Activated CD8-positive, alpha-beta memory T cell treated with anti-CD3 and anti-CD28 coated beads, Interleukin-2, amount 10 ng/mL, durations not matched to agents 7 days and 5 days (primary cell): Measurements from ENCODE around the gene ANKS6. TPM values are rescaled to one million over a fixed set of nuclear protein-coding genes. Genes with fewer than 3 reads are reported as not detected.

Experiments used
- ATAC-seq: fragments of 150-1000 bp; cut with Tn5 transposase; one replicate; pipeline ENCODE4 v1.10.0; 2021; ENCODE audit warnings: moderate library complexity
- CTCF ChIA-PET: fragments of 350-600 bp; sonication (Branson Sonifier 250); formaldehyde crosslinking; loops from one replicate; lab custom pipeline; 2021; ENCODE audit warnings: antibody characterized with exemption; lab: Charles Lee
- DNase-seq: peaks from one replicate; pipeline ENCODE4 v3.0.0-alpha.2; 2020
- H3K27ac Mint-ChIP-seq: one replicate; pipeline ENCODE4 v1.8.0; 2021; ENCODE audit warnings: mild to moderate bottlenecking, mixed read lengths
- H3K27me3 Mint-ChIP-seq: one replicate; pipeline ENCODE4 v1.8.0; 2021; ENCODE audit warnings: mixed read lengths
- H3K36me3 Mint-ChIP-seq: one replicate; pipeline ENCODE4 v1.8.0; 2021; ENCODE audit warnings: mild to moderate bottlenecking, mixed read lengths
- H3K4me1 Mint-ChIP-seq: one replicate; pipeline ENCODE4 v1.8.0; 2021; ENCODE audit warnings: mixed read lengths
- H3K4me3 Mint-ChIP-seq: one replicate; pipeline ENCODE4 v1.8.0; 2021; ENCODE audit warnings: mild to moderate bottlenecking, moderate library complexity, mixed read lengths
- H3K9me3 Mint-ChIP-seq: one replicate; pipeline ENCODE4 v1.8.0; 2022; ENCODE audit warnings: low read depth, mixed read lengths
- total RNA-seq, 2 experiments: library from RNA; stranded (reverse); gene quantifications; one replicate each; pipeline ENCODE4 v1.2.3, GENCODE V29; 2021

Gene ANKS6
- total RNA-seq: 1 to 10 TPM; 6.5 to 9.2 TPM

DNA sequence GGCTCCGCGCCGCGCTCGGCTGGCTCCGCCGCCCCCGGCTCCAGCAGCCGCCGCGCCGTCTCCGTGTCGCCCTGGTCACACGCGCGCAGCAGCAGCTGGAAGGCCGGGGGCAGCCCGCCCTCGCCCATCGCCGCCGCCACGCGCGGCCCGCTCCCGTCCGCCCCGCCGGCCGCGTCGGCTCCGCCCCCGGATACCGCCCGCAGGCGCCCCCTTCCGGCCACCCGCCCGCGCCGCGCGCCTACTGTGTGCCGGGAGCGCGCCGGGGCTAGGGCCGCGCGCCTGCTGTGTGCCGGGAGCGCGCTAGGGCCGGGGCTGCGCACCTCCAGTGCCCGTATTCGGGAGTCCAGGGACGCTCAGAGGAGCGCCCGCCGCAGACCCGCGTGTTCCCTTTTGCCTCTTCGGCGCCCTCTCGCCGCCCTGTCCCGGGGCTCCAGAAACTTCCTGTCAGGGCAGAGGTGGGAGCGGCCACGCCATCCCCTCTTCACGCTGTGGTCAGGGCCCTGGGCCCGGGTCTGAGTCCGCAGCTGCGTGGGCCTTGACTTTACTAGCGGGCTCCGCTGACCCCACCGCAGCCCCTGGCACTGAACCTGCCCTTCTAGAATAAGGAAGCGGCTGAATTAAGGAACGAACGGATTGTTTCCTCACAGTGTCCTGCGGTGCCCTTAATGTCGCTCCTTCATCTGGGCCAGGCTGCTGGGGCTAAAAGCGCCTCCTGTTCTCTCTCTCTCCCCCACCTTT lies at the start of gene ANKS6:
Gene ANKS6 (minus strand): TSS at position 192 of the 738 bp plus-strand sequence. CDS start 64 bp downstream, at position 128.
- peak; percentile 92 for ATAC-seq
- peak within 1 kb of the TSS; percentile 73 for H3K4me3 Mint-ChIP-seq
- H3K27ac Mint-ChIP-seq: peak within 1 kb of the TSS; percentile 55
- peaks cover 14% of the 10 kb centered on the region for H3K27me3 Mint-ChIP-seq
- H3K36me3 Mint-ChIP-seq: peaks cover 10% of the 10 kb centered on the region
- DNase-seq: peak; percentile 80
- H3K4me1 Mint-ChIP-seq: peaks cover 14% of the 10 kb centered on the region
- CTCF ChIA-PET: interaction anchor here (0.9 to 4.2 kb wide), 4 partner anchors 11 to 469 kb away, joined by 3 to 33 read pairs (median 4); partner anchors contain the start of gene GALNT12
- H3K9me3 Mint-ChIP-seq: peaks cover 5% of the 10 kb centered on the region

DNA sequence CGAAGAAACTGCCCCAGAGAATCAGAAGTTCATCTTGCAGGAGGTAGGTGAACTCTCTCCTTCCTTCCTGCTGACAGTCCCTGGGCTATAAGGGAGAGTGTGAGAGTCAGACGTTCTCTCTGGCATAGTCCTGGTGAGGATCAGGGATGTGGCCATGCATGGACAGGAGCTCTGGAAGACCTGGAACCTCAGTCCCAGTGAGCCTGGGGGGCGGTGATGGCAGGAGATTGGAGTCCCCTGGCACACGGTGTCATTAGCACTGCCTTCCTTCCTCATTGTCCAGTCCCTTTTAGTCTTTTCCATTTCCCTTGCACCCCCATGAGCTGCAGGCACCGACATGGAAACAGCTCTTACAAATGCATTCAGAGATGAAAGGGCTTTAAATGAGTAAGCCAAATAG lies 49.7 kb upstream of the ANKS6 start:
- Mint-ChIP-seq H3K9me3 (no peaks in the 10 kb centered on the region), H3K36me3 (no peaks in the 10 kb centered on the region), H3K4me1 (peaks cover under 1% of the 10 kb centered on the region), H3K4me3 (no peak overlapping the region), H3K27ac (no peak overlapping the region), H3K27me3 (no peaks in the 10 kb centered on the region)
- ATAC-seq: no peak
- CTCF ChIA-PET: interaction anchor here (5.8 kb wide), 1 partner anchor 152 kb away, joined by 52 read pairs; no protein-coding TSS in a partner anchor
- no peak for DNase-seq

DNA sequence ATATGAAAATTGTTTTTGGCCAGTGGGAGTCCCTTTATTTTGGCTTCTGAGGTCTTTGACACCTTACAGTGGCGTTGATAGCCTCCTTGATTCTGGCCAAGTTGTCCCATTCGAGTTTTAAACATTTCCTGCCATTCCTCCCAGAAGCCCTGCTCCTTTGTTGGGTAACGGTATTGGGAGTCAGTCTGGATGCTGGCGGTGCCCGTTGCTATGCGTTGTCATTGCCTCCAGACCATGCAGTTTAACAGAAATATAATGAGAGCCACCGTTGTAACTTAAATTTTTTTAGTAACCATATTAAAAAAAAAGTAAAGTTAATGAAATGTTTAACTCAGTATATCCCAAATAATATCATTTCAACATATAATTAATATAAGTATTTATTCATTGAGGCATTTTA lies 46.2 kb upstream of the ANKS6 start:
- H3K9me3 Mint-ChIP-seq: no peaks in the 10 kb centered on the region
- CTCF ChIA-PET: interaction anchor here (1.1 kb wide), 1 partner anchor 156 kb away, joined by 3 read pairs; no protein-coding TSS in a partner anchor
- H3K36me3 Mint-ChIP-seq: no peaks in the 10 kb centered on the region
- H3K4me1 Mint-ChIP-seq: no peaks in the 10 kb centered on the region
- no peak for ATAC-seq
- DNase-seq: no peak
- no peak overlapping the region for H3K27ac Mint-ChIP-seq
- no peaks in the 10 kb centered on the region for H3K27me3 Mint-ChIP-seq
- no peak overlapping the region for H3K4me3 Mint-ChIP-seq

DNA sequence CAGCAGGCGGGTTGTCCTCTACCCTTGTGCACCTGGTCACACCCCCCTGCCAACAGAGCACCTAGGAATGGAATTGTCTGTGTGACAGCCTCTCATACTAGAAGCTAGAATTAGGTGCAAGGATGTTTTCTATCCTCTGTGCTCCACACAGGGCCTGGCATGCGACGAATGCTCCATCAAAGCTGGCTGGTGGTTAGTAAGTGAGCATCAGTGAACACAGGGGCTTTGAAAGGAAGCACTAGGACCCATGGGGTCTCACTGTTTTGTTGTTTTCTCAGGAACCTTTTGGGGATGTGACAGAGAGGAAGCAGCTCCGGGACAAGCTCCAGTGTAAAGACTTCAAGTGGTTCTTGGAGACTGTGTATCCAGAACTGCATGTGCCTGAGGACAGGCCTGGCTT lies 43.4 kb upstream of the ANKS6 start:
- Mint-ChIP-seq H3K4me3 (no peak overlapping the region), H3K27me3 (no peaks in the 10 kb centered on the region)

DNA sequence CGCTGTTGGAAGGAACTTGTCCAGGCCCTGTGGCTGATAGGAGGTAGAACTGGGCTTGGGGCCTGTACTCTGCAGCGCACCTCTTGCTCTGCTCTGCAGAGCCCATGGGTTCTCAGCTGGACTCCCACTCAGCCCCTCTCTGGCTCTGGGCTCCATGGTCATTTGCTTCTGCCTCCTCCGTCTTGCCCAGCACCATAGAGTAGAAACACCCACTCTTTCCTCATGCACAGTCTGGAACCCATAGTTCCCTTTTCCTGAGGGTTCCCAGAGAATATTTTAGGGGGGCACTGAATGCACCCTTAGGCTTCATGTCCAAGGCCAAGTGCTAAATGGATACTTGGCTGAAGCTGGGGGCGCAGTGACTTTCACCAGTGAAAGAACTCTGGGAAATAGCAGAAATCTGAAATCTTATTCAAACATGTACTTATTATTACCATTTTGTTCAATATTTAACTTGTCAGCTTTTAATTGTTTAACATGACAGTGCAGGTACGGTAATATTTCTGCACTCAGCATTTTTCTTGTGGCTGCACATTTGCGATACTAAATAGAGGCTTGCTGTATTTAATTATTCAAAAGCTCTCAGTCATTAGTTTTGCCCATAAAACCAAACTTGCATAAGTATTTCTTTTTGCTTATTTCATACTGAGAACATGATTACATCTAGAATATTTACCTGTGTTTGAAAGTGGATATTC lies 42.7 kb upstream of the ANKS6 start:
- no peaks in the 10 kb centered on the region for H3K4me1 Mint-ChIP-seq
- no peaks in the 10 kb centered on the region for H3K9me3 Mint-ChIP-seq
- no peaks in the 10 kb centered on the region for H3K36me3 Mint-ChIP-seq
- H3K27ac Mint-ChIP-seq: no peak overlapping the region
- CTCF ChIA-PET: interaction anchor here (2.1 kb wide), 1 partner anchor 10 kb away, joined by 7 read pairs; no protein-coding TSS in a partner anchor
- H3K4me3 Mint-ChIP-seq: no peak overlapping the region
- H3K27me3 Mint-ChIP-seq: no peaks in the 10 kb centered on the region
- DNase-seq (no peak), ATAC-seq (no peak)

More for the DNA sequence above, 43.4 kb upstream of the ANKS6 start:
- Mint-ChIP-seq H3K4me1 (no peaks in the 10 kb centered on the region), H3K9me3 (no peaks in the 10 kb centered on the region), H3K36me3 (no peaks in the 10 kb centered on the region), H3K27ac (no peak overlapping the region)
- DNase-seq (no peak), ATAC-seq (no peak)
- CTCF ChIA-PET: interaction anchor here (2.1 kb wide), 1 partner anchor 9 kb away, joined by 7 read pairs; no protein-coding TSS in a partner anchor

DNA sequence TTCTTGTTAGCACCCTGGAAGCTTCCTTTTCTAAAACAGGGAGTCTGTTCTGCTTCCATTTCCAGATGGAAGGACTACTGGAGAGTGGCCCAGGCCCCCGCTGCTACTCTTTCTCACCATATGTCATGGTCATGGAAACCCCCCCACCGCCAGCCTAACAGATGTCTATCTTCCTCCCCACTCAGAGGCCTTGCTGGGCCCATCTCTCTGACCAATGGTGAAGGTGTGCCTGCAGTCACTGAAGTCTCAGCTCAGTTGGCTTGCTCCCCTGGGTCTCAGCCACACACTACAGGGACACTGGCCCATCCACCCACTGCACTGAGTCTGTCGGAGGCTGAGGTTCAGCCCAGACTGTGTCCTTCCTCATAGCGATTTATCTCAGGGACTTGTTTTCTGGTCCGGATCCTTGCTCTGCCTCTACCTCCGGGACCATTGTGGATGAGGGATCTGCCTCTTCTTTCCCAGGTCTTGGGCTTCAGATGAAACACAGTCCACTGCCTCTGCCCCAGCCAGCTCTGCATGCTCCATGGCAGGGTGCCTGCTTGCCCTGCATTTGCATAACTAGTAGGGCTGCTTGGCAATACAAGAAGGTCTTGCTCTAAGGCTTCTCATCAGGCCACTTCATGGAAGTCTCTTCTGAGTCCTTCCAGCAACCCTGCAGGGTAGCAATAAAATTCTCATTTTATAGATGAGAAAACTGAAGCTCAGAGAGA lies 42.0 kb upstream of the ANKS6 start:
- ATAC-seq (no peak), DNase-seq (no peak)
- Mint-ChIP-seq H3K4me1 (no peaks in the 10 kb centered on the region), H3K27ac (no peak overlapping the region), H3K4me3 (no peak overlapping the region), H3K36me3 (no peaks in the 10 kb centered on the region), H3K27me3 (no peaks in the 10 kb centered on the region), H3K9me3 (no peaks in the 10 kb centered on the region)
- CTCF ChIA-PET: interaction anchor here (1.6 to 2.1 kb wide), 2 partner anchors 10 kb away, joined by 7 to 14 read pairs; no protein-coding TSS in a partner anchor

DNA sequence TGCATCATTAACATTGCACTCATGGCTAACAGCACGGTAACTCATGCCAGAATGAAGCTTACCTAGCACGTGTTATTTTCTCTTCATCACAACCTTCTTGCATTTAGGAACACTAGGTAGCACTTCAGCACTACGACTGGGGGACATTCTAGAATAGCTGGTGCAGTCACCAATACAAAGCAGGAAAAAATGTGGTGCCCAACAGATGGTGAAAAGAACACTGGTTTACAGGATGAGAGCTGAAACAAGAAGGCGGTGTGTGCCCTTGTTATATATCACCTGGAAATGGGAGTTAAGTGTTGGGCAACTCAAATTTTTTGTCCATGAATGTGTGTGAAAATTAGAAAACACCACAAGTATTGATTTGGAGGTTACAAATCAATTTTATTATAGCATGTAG lies 41.2 kb upstream of the ANKS6 start:
- no peak for ATAC-seq
- Mint-ChIP-seq H3K4me1 (no peaks in the 10 kb centered on the region), H3K9me3 (no peaks in the 10 kb centered on the region), H3K36me3 (peaks cover under 1% of the 10 kb centered on the region), H3K27me3 (no peaks in the 10 kb centered on the region), H3K27ac (no peak overlapping the region), H3K4me3 (no peak overlapping the region)
- CTCF ChIA-PET: interaction anchor here (1.6 kb wide), 1 partner anchor 11 kb away, joined by 14 read pairs; no protein-coding TSS in a partner anchor
- DNase-seq: no peak

DNA sequence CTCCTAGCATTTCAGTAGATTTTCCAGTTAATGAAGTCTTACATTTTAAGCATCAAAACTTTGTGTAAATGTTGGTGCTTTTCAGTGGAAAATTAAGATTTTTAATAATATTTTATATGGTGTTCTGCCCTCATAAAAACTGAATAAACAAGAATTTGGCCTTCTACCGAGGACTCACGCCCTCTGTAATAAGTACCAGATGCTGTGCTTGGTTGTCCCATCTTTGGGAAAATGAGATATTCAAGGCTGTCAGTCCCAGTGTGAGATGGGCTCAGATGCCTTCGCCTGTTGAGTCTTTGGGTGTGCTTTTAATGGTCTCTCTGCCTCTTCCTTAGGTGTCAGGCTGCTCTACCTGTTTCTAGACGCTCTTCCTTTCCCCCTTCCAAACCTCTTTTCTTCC lies 39.9 kb upstream of the ANKS6 start:
- H3K4me1 Mint-ChIP-seq: no peaks in the 10 kb centered on the region
- H3K27ac Mint-ChIP-seq: no peak overlapping the region
- H3K27me3 Mint-ChIP-seq: no peaks in the 10 kb centered on the region
- no peak for DNase-seq
- no peaks in the 10 kb centered on the region for H3K9me3 Mint-ChIP-seq
- ATAC-seq: no peak
- CTCF ChIA-PET: interaction anchor here (1.6 kb wide), 1 partner anchor 12 kb away, joined by 14 read pairs; no protein-coding TSS in a partner anchor
- H3K36me3 Mint-ChIP-seq: peaks cover 1% of the 10 kb centered on the region
- no peak overlapping the region for H3K4me3 Mint-ChIP-seq

DNA sequence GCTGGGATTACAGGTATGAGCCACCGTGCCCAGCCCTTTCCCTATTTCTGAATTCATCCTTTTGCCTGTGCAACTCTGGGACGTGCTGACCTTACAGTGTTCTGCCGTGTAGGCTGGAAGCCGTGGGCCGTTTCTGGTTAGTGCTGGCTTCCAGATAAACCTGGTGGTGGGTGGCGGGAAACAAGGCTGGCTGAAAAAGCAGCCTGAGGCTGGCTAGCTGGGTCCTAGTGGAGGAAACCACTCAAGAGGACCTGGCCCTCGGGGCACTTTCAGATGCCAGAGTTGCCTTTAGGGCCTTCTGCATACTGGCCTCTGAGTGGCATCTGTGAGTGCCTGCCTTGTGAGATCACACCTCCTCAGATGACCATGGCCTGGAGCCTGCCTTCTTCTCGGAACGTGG lies 38.0 kb upstream of the ANKS6 start:
- H3K27me3 Mint-ChIP-seq: no peaks in the 10 kb centered on the region
- H3K36me3 Mint-ChIP-seq: peaks cover 1% of the 10 kb centered on the region
- H3K4me3 Mint-ChIP-seq: no peak overlapping the region
- no peak overlapping the region for H3K27ac Mint-ChIP-seq
- H3K9me3 Mint-ChIP-seq: no peaks in the 10 kb centered on the region
- ATAC-seq (no peak), DNase-seq (no peak)
- no peaks in the 10 kb centered on the region for H3K4me1 Mint-ChIP-seq
- CTCF ChIA-PET: no interaction called here

DNA sequence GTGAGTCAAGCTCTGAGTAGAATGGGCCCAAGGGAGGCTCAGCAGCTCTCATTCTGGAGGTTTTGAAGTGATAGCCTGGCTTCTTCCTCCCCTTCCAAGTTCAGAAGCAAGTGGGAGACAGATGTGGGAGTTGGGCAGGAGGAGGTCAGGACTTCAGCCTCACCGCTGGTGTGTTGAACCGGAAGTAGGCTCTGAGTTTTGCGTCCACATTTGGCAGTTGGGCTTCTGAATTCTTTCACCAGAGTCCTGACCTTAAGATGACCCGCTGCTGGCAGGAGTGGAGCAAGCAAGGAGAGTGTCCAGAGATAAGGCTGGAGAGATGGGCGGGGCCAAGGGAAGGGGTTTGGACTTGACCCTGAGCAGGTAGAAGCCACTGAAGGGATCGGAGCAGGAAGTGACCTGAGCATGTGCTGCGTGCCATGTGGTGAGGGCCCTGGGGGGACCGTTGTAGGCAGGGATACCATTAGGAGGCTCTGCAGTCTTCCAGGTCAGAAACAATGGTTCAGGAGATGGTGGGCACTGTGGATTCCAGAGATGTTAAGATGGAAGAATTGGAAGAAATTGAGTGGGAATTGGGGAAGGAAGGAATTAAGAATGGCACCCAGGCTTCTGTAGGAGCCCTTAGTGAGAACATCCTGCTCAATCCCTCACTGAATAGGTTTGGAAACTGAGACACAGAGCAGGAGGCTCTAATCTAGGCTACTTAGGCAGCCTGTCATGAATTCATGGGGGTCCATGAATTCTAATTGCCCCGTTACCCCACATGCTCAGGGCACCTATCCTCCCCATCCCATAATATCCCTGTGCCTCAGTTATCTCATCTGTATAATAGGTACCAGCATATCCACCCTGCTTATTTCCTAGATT lies 37.0 kb upstream of the ANKS6 start:
- CTCF ChIA-PET: no interaction called here
- H3K4me3 Mint-ChIP-seq: no peak overlapping the region
- ATAC-seq: no peak
- DNase-seq: no peak
- H3K27me3 Mint-ChIP-seq: no peaks in the 10 kb centered on the region
- H3K9me3 Mint-ChIP-seq: no peaks in the 10 kb centered on the region
- H3K4me1 Mint-ChIP-seq: no peaks in the 10 kb centered on the region
- H3K36me3 Mint-ChIP-seq: peaks cover 1% of the 10 kb centered on the region
- no peak overlapping the region for H3K27ac Mint-ChIP-seq

DNA sequence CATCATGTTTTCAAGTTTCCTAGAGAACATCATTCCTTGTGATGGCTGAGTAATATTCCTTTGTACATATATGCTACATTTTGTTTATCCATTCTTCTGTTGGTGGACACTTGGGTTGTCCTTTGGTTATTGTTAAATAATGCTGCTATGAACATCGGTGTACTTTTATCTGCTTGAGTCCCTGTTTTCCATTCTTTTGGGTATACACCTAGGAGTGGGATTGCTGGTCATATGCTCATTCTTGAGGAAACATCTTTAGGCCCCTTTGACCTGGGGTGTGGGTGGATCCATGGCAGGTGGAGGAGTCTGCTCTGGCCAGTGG lies 36.4 kb upstream of the ANKS6 start:
- H3K27ac Mint-ChIP-seq: no peak overlapping the region
- CTCF ChIA-PET: interaction anchor here (2.2 kb wide), 1 partner anchor 16 kb away, joined by 9 read pairs; no protein-coding TSS in a partner anchor

DNA sequence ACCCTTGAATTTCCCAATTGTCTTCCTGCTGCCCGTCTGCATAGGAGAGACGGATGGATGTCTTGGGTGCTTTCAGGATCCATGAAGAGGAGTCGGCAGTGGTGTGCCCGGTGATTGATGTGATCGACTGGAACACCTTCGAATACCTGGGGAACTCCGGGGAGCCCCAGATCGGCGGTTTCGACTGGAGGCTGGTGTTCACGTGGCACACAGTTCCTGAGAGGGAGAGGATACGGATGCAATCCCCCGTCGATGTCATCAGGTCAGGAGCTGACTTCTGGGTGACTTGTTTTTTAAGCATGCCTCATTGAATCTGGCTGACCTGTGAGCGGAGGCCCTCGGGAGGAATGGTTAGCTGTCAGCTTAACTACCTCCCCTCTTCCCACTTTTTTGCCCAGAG lies 35.3 kb upstream of the ANKS6 start:
- Mint-ChIP-seq H3K4me3 (no peak overlapping the region), H3K36me3 (peaks cover 1% of the 10 kb centered on the region), H3K27me3 (no peaks in the 10 kb centered on the region), H3K27ac (no peak overlapping the region), H3K9me3 (no peaks in the 10 kb centered on the region), H3K4me1 (no peaks in the 10 kb centered on the region)
- ATAC-seq: no peak
- DNase-seq: no peak
- CTCF ChIA-PET: interaction anchor here (0.5 to 2.2 kb wide), 2 partner anchors 17 to 1237 kb away, joined by 3 to 9 read pairs; no protein-coding TSS in a partner anchor

More for the DNA sequence above, 36.4 kb upstream of the ANKS6 start:
- H3K9me3 Mint-ChIP-seq: no peaks in the 10 kb centered on the region
- peaks cover 1% of the 10 kb centered on the region for H3K36me3 Mint-ChIP-seq
- no peaks in the 10 kb centered on the region for H3K4me1 Mint-ChIP-seq
- no peak overlapping the region for H3K4me3 Mint-ChIP-seq
- ATAC-seq (no peak), DNase-seq (no peak)
- no peaks in the 10 kb centered on the region for H3K27me3 Mint-ChIP-seq
